H54 (cell line): Measurements from ENCODE around the gene COA1.
"Not testable (repeated sequence)": the region's sequence is repeated elsewhere in the genome, so short reads cannot be mapped to it uniquely, and the experiment has no call there.

ENCODE experiments used
- DNase-seq: peaks from one replicate; pipeline ENCODE4 v3.0.0; 2011; ENCODE audit warnings: low spot score, mixed read lengths; ENCODE audit not compliant: insufficient read length
- FAIRE-seq: peaks from 3 replicates; lab custom pipeline; 2011; peaks lifted over from hg19 to GRCh38; lab: Jason Lieb, UNC
- POLR2A ChIP-seq: IDR thresholded peaks from 2 replicates; pipeline ENCODE4 v1.6.1; 2011; ENCODE audit warnings: low read depth, mild to moderate bottlenecking, low read length

Gene COA1

DNA sequence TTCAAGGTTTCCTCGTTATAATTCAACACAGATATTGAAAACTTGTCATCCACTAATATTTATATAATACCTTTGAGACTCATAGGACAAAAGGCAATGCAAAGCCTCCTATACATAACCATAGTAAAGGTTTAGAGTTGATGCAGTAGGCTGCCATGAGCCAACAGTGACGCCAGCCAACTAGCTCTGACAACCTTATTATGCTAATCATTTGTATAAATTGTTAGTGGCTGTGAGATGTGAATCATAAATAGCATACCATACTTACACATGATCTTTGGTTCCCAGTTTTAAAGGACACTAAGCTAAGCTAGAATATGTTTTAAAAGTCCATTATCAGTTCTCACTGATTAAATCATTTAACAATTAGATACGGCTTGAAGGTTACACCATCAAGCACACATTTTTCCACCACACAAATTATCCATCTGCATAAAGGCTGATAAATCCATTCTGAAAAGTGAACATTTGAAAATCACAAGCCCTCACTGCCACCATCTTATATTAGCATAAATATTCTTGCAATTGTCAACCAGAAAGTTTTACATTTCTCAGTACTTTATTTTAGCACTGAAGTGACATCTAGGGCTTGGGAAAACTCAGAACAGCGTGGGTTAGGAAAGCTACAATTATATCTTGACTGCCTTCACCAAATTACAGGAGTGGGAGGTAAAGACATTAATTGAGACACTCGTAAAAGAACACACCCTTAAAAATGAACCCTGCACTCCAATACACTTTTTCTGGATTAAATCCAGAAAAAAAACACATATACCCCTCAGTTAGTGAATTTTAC is 30.7 kb downstream of the COA1 start:
- no peak for TF ChIP-seq POLR2A
- FAIRE-seq: peak; percentile 33
- no peak for DNase-seq

DNA sequence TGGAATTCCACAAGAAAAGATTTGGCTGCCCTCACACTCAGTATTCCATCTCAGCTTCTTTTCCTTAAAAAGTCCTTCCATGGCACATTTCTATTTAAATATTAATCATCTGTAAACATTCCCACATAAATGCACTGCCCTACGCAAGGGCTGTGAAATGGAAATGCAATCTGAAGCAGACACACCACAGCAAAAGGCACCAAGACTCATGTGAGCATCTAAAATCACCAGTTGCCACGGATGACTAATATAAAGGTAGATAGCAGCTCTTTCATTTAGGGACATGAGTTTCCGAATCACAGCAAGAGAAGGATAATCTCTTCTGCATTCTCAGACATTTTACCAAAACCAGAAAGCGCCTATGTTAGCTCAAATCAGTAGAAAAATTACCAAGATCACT is 31.6 kb downstream of the COA1 start:
- FAIRE-seq (no peak), DNase-seq (no peak)
- TF ChIP-seq POLR2A: no peak

DNA sequence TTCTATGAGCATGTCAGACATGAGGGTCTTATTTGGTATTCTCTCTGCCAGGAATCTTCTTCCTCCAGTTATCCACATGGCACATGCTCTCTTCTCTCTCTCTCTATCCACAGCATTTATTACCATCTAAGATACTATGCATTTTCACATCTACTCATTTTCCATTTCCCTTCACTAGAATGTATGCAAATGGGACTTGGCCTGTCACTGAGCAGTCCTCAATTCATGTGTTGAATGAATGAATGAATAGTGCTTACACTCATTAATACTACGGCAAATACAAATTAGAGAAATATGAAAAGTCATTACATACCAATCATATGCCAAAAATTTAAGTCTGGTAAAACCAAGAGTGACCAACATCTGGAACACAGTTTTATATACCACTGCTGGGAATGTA is 34.0 kb downstream of the COA1 start:
- DNase-seq (no peak), FAIRE-seq (no peak)

DNA sequence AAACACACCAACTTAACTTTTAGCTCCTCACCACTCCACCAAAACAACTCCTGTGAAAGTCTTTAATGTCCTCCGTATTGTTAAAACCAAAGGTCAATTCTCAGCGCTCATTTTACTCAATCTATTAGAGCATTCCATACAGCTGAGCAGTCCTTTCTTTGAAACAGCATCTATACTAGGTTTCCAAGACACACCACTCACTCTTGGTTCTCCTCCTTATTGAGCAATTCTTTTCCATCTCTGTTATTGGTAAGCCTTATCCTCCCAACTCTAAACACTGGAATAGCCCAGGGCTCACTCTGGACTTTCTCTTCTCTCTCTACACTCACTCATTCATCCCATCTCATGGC is 34.9 kb downstream of the COA1 start:
- TF ChIP-seq POLR2A: no peak
- FAIRE-seq: peak; percentile 65
- DNase-seq: peak; percentile 40

More for the DNA sequence above, 34.0 kb downstream of the COA1 start:
- no peak for TF ChIP-seq POLR2A

DNA sequence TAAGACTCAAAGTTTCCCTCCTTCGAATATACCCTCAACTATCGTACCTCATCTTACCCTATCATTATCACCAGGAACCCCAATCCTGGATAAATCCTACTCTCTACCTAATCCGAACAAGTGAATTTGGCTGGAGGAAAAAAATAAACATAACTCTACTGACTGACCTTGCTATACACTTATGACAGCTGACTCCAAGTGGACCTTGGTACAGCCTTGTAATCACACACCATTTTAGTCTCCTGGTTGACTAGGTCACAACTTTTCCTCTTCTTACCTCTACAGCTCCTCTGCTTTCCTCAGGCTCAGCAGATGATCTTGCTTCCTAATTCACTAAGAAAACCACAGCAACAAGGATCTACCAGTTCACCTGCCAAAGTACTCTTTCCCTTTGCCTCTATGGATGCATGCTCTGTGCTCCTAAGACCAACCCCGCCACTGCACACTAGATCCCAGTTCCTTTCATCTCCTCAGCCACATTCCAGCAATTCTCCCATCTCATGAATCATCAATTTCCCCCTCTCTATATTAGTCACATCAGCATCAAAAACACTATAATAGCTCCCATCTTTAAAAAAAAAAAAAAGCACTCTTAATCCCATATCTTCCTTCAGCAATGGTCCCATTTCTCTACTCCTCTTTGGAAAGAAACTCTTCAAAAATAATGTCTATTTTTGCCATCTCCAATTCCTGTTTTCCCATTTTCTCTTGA is 35.5 kb downstream of the COA1 start:
- DNase-seq: peak; percentile 53
- FAIRE-seq: peak; percentile 75
- no peak for TF ChIP-seq POLR2A

DNA sequence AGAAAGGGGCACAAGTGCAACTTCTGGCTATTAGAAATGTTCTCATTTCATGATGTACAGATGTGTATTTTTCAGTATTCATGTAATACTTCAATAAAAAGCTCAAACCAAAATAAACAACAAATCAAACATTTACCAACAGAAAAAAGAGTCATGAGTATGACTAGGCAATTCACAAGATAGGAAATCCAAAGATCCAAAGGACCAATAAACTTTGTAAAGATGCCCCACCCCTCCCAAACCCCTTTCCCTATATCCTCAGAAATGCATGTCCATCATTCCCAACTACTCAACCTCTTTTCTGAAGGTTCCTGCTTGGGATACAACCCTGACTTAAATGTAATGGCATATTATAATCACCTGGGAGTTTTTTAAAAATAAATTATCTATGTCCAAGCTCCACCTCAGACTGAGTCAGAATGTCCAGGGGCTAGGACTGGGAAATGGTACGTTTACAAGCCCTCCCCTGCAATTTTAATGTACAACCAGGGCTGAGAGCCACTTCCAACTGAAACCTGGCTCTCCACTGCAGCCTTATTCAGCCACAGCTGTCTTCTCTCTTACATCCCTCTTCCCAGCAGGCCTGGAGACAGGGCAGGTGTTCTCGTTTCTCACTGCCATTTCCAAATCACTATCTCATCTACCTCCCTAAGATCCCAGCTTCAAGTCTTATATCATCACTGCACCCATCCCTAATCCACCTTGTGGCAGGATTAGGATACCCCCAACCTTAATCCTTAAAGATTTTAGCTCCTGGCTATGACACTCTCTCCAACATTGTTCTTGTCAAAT is 36.5 kb downstream of the COA1 start:
- FAIRE-seq (no peak), DNase-seq (no peak)
- TF ChIP-seq POLR2A: no peak

DNA sequence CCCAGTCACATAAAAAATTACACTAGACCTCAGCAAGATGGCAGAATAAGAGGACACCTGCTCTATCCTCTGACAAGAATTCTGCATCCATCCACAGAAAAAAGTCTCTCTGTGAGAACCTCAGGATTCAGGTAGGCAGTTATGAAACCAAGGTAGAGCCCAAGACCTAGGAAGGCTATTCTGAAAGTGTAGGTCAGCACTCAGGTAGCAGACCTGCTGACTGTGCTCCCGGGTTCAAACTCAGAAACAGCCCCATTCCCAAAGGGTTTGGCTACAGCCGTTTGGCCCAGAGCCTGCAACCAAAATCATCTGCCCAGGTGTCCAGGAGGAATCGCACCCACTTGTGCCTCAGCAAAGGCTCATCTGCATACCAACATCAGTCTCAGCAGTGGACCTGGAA is 37.7 kb downstream of the COA1 start:
- TF ChIP-seq POLR2A: no peak
- FAIRE-seq (no peak), DNase-seq (no peak)

DNA sequence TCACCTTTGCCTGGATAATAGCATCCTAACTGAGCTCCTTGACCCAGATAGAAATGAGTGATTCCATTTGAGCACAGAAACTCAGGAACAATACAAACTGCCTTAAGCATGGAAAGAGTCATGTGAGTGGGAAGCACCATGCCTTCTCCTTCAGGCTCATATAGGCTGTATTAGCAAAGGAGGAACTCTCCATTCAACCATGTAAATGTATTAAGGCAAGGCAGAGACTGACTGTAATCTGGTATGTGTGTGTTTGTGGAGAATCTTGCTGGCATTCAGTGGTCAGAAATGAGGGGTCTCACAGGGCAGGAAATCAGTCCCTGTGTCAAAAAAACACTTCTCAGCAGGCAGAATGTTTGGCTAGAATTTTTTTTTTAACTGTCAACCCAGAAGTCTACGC is 40.2 kb downstream of the COA1 start:
- TF ChIP-seq POLR2A: no peak
- FAIRE-seq: no peak
- DNase-seq: no peak

DNA sequence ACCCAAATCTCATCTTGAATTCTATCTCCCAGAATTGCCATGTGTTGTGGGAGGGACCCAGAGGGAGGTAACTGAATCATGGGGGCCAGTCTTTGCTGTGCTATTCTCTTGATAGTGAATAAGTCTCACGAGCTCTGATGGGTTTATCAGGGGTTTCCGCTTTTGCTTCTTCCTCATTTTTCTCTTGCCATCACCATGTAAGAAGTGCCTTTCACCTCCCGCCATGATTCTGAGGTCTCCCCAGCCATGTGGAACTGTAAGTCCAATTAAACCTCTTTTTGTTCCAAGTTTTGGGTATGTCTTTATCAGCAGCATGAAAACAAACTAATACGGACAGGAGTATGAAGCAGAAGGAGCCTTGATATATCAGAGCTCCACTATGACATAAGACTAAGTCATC is 41.5 kb downstream of the COA1 start:
- FAIRE-seq, DNase-seq: not testable (repeated sequence)

DNA sequence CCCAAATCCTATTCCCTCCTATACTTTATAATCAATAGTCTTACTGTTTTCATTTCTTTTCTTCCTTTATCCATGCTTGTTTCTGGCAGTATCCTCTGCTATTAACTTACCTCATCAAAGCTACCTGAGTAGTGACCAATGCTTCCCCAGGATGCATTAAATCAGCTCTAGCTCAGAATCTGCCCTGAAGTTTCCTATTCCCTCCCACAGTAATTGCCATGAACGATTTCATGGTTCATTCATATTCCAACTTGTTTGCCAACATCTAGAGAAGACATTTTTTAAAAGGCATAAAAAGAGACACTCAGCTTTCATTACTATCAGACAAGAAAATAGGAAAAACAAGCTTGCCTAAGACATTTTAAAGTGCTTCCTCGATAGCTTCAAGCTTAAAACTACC is 42.3 kb downstream of the COA1 start:
- TF ChIP-seq POLR2A: no peak
- FAIRE-seq: no peak
- DNase-seq: no peak

DNA sequence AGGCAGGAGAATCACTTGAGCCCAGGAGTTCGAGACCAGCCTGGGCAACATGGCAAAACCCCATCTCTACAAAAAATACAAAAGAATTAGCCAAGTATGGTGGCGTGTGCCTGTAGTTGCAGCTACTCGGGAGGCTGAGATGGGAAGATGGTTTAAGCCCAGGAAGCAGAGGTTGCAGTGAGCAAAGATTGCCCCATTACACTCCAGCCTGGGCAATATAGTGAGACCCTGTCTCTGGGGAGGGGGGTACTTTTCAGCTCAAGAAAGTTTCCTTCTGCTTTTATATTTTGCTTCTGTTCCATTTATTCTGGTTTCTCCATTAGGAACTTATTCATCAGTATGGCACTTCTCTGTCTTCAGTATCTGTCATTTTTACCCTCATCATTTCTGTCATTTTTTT is 48.6 kb downstream of the COA1 start:
- no peak for TF ChIP-seq POLR2A
- FAIRE-seq (no peak), DNase-seq (no peak)

DNA sequence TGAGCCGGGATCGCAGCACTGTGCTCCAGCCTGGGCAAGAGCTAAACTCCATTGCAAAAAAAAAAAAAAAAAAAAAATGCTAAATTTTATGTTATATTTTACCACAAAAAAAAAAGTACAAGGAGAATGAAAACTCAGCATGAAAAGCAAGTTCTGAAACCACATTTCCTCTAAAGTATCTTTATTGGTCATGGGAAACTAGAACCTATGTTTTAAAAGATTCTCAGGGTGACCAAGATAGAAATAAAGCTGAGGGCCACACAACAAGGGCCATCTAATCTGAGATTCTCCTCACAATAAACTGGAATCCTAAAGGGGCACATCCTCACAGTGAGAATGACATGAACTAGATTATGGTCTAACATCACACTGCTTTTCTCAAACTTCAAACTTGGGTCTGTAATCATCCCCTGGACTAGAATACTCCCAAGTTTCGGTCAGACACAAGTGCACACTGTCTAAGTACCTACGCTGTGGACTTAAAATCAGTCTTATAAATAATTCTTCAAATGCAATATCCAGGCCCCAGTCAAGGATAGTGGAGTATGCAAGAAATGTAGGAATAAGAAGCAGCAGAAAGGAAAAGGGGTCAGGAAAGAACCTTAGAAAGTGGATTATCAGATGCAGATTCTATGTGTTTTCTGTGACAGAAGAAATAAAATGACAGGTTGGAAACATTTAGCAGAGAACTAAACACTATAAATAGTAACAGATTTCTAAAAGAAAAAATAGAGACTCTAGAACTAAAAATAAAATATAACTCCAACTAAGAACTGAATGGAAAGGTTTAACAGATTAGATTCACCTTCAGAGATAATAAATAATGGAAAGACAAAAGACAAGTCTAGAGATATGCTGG is 49.9 kb downstream of the COA1 start:
- no peak for FAIRE-seq
- TF ChIP-seq POLR2A: no peak

DNA sequence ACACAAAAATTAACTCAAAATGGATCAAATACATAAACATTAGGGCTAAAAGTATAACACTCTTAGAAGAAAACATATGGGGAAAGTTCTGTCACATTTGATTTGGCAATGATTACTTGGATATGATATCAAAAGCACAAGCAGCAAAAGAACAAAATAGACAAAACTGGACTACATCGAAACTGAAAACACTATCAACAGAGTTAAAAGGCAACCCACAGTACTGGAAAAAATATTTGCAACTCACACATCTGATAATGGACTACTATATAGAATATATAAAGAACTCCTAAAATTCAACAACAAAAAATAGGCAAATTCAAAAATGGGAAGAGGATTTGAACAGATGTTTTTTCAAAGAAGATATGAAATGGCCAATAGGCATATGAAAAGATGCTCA is 51.0 kb downstream of the COA1 start:
- FAIRE-seq (peak; percentile 58), DNase-seq (no peak)
- TF ChIP-seq POLR2A: no peak

More for the DNA sequence above, 49.9 kb downstream of the COA1 start:
- no peak for DNase-seq
